ENCODE results near the gene RELL2.
A peak's percentile ranks its signal among the peaks of the same experiment; 100 is the strongest.

Gene RELL2

GRCh38 chr5:141641634-141642267 lies 5.0 kb downstream of the RELL2 start (continued):
- TF ChIP-seq YY2 (tag by site-specific recombination; IDR thresholded peaks at IDR 0.05) (no peak), ZNF202 (tag by site-specific recombination; IDR thresholded peaks at IDR 0.05; ENCODE audit: borderline replicate concordance) (no peak)

- no peaks in the 10 kb centered on the region for H3K9me3 ChIP-seq (ENCODE audit: control insufficient read depth, insufficient read depth, low read depth, low read length)
- TF ChIP-seq, protein P1, sequence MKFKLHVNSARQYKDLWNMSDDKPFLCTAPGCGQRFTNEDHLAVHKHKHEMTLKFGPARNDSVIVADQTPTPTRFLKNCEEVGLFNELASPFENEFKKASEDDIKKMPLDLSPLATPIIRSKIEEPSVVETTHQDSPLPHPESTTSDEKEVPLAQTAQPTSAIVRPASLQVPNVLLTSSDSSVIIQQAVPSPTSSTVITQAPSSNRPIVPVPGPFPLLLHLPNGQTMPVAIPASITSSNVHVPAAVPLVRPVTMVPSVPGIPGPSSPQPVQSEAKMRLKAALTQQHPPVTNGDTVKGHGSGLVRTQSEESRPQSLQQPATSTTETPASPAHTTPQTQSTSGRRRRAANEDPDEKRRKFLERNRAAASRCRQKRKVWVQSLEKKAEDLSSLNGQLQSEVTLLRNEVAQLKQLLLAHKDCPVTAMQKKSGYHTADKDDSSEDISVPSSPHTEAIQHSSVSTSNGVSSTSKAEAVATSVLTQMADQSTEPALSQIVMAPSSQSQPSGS (tag by site-specific recombination; IDR thresholded peaks at IDR 0.05; ENCODE audit: low read depth), result peak; percentile 30; the same call in 1 of the 2 replicates
- TF ChIP-seq ZNF629 (tag by site-specific recombination; IDR thresholded peaks at IDR 0.05), result 0 out of 2 replicates have a peak, but pooled peaks have one; percentile 16
- TF ChIP-seq ZNF169 (tag by site-specific recombination; IDR thresholded peaks at IDR 0.05), result no peak
- POLR2A ChIA-PET, result interaction anchor here (1.4 kb wide), 1 partner anchor 275 kb away, joined by 4 read pairs; no protein-coding TSS in a partner anchor
- no peak overlapping the region for H3K27ac ChIP-seq (ENCODE audit: extremely low read depth, low read depth, low read length)
- no peaks in the 10 kb centered on the region for H3K4me1 ChIP-seq (ENCODE audit: control insufficient read depth, insufficient read depth, low read length)
- CTCF ChIA-PET, result interaction anchor here (1.4 kb wide), 1 partner anchor 234 kb away, joined by 4 read pairs; no protein-coding TSS in a partner anchor
- H3K36me3 ChIP-seq (ENCODE audit: control insufficient read depth in 2 of 2, insufficient read depth in 1 of 2, low read length in 2 of 2), result peaks cover 0 to 25% of the 10 kb centered on the region in 2 experiments; a peak in 1 of 3 replicates
- no peak overlapping the region for H3K4me3 ChIP-seq (ENCODE audit: low read depth, low read length)
Measured at GRCh38 chr5:141646026-141646425, 9.2 kb downstream of the RELL2 start.

GRCh38 chr5:141647242-141647641 lies 10.4 kb downstream of the RELL2 start:
- Histone ChIP-seq H3K4me3 (ENCODE audit: low read depth, low read length) (no peak overlapping the region), H3K36me3 (ENCODE audit: control insufficient read depth in 2 of 2, insufficient read depth in 1 of 2, low read length in 2 of 2) (peaks cover 0 to 20% of the 10 kb centered on the region in 2 experiments; a peak in 1 of 3 replicates), H3K27ac (ENCODE audit: extremely low read depth, low read depth, low read length) (no peak overlapping the region), H3K9me3 (ENCODE audit: control insufficient read depth, insufficient read depth, low read depth, low read length) (no peaks in the 10 kb centered on the region), H3K4me1 (ENCODE audit: control insufficient read depth, insufficient read depth, low read length) (no peaks in the 10 kb centered on the region)
- CTCF ChIA-PET, result interaction anchor here (0.6 to 1.4 kb wide), 4 partner anchors 28 to 445 kb away, joined by 4 read pairs; no protein-coding TSS in a partner anchor
- POLR2A ChIA-PET, result interaction anchor here (1.4 to 1.9 kb wide), 2 partner anchors 11 to 274 kb away, joined by 4 to 9 read pairs; partner anchors contain the start of genes HDAC3 and RELL2
- no peak for TF ChIP-seq KLF10 (tag by site-specific recombination; IDR thresholded peaks at IDR 0.05)
- no peak for TF ChIP-seq ZBTB7A (tag by site-specific recombination; IDR thresholded peaks at IDR 0.05; ENCODE audit: low read depth)

GRCh38 chr5:141647851-141648250 lies 11.1 kb downstream of the RELL2 start:
- Histone ChIP-seq H3K36me3 (ENCODE audit: control insufficient read depth in 2 of 2, insufficient read depth in 1 of 2, low read length in 2 of 2) (peaks cover 0 to 20% of the 10 kb centered on the region in 2 experiments; a peak in 1 of 3 replicates), H3K4me3 (ENCODE audit: low read depth, low read length) (no peak overlapping the region), H3K9me3 (ENCODE audit: control insufficient read depth, insufficient read depth, low read depth, low read length) (no peaks in the 10 kb centered on the region), H3K27ac (ENCODE audit: extremely low read depth, low read depth, low read length) (no peak overlapping the region), H3K4me1 (ENCODE audit: control insufficient read depth, insufficient read depth, low read length) (no peaks in the 10 kb centered on the region)
- POLR2A ChIA-PET, result interaction anchor here (1.9 kb wide), 1 partner anchor 11 kb away, joined by 9 read pairs; the partner anchor contains the start of genes HDAC3 and RELL2
- CTCF ChIA-PET, result interaction anchor here (0.6 to 1.2 kb wide), 3 partner anchors 12 to 313 kb away, joined by 3 to 4 read pairs (median 3); no protein-coding TSS in a partner anchor
- TF ChIP-seq ZNF223 (tag by site-specific recombination; IDR thresholded peaks at IDR 0.05) (no peak), TSHZ1 (tag by site-specific recombination; IDR thresholded peaks at IDR 0.05; ENCODE audit: borderline replicate concordance) (no peak), GLI4 (tag by site-specific recombination; IDR thresholded peaks at IDR 0.05) (no peak), ZSCAN23 (tag by site-specific recombination; IDR thresholded peaks at IDR 0.05) (no peak), ZNF707 (tag by site-specific recombination; IDR thresholded peaks at IDR 0.05) (no peak), HOXA7 (CRISPR knock-in tag; IDR thresholded peaks at IDR 0.05; ENCODE audit: borderline replicate concordance) (no peak), ZNF366 (tag by site-specific recombination; conservative IDR thresholded peaks at IDR 0.05) (no peak), ZNF658 (tag by site-specific recombination; IDR thresholded peaks at IDR 0.05) (no peak)
- TF ChIP-seq, protein P2, sequence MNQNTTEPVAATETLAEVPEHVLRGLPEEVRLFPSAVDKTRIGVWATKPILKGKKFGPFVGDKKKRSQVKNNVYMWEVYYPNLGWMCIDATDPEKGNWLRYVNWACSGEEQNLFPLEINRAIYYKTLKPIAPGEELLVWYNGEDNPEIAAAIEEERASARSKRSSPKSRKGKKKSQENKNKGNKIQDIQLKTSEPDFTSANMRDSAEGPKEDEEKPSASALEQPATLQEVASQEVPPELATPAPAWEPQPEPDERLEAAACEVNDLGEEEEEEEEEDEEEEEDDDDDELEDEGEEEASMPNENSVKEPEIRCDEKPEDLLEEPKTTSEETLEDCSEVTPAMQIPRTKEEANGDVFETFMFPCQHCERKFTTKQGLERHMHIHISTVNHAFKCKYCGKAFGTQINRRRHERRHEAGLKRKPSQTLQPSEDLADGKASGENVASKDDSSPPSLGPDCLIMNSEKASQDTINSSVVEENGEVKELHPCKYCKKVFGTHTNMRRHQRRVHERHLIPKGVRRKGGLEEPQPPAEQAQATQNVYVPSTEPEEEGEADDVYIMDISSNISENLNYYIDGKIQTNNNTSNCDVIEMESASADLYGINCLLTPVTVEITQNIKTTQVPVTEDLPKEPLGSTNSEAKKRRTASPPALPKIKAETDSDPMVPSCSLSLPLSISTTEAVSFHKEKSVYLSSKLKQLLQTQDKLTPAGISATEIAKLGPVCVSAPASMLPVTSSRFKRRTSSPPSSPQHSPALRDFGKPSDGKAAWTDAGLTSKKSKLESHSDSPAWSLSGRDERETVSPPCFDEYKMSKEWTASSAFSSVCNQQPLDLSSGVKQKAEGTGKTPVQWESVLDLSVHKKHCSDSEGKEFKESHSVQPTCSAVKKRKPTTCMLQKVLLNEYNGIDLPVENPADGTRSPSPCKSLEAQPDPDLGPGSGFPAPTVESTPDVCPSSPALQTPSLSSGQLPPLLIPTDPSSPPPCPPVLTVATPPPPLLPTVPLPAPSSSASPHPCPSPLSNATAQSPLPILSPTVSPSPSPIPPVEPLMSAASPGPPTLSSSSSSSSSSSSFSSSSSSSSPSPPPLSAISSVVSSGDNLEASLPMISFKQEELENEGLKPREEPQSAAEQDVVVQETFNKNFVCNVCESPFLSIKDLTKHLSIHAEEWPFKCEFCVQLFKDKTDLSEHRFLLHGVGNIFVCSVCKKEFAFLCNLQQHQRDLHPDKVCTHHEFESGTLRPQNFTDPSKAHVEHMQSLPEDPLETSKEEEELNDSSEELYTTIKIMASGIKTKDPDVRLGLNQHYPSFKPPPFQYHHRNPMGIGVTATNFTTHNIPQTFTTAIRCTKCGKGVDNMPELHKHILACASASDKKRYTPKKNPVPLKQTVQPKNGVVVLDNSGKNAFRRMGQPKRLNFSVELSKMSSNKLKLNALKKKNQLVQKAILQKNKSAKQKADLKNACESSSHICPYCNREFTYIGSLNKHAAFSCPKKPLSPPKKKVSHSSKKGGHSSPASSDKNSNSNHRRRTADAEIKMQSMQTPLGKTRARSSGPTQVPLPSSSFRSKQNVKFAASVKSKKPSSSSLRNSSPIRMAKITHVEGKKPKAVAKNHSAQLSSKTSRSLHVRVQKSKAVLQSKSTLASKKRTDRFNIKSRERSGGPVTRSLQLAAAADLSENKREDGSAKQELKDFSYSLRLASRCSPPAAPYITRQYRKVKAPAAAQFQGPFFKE (tag by site-specific recombination; IDR thresholded peaks at IDR 0.05; ENCODE audit: borderline replicate concordance), result no peak

All from HEK293 (cell line).